ENCODE data around the gene PCDH9.

PCDH9 gene

DNA sequence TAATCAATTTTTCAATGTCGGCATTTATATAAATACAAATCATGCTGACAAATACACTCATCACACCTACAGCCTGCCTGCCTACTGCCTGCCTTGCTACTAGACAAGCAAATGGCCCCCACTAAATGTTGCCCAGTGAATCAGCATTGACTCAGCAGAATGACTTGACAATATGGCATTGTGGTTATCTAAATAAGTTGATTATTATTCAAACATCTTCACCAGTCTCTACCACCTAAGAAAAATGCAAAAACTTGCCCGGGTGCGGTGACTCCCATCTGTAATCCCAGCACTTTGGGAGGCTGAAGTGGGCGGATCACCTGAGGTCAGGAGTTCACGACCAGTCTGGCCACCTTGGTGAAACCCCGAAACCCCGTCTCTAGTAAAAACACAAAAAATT is 296.1 kb downstream of the PCDH9 start:
- H3K79me1 ChIP-seq (ENCODE audit: low read length), result no peaks in the 10 kb centered on the region
- no peak overlapping the region for H3K4ac ChIP-seq (ENCODE audit: low read depth, low read length)
- no peak overlapping the region for H3K18ac ChIP-seq (ENCODE audit: low read length)
- H3K27me3 ChIP-seq (ENCODE audit: insufficient read depth, low read length, poor library complexity), result no peaks in the 10 kb centered on the region
- H2BK15ac ChIP-seq (replicated peaks; ENCODE audit: low read depth), result no peak overlapping the region
- H3K4me2 ChIP-seq (ENCODE audit: low read length), result no peak overlapping the region
- no peak for DNase-seq
- no peak overlapping the region for H3K4me3 ChIP-seq (ENCODE audit: low read length)
- no peaks in the 10 kb centered on the region for H3K79me2 ChIP-seq (ENCODE audit: control insufficient read depth, insufficient read depth, low read length)
- no peaks in the 10 kb centered on the region for H3K4me1 ChIP-seq (ENCODE audit: control insufficient read depth, low read depth, low read length)
- H4K5ac ChIP-seq (ENCODE audit: low read length), result no peak overlapping the region
- H3K56ac ChIP-seq (ENCODE audit: low read length), result no peak overlapping the region
- H3K9ac ChIP-seq (ENCODE audit: low read length), result no peak overlapping the region
- H3K23ac ChIP-seq (ENCODE audit: low read length), result no peak overlapping the region
- no peak overlapping the region for H4K8ac ChIP-seq (ENCODE audit: low read depth, low read length)
- WGBS (ENCODE audit: extremely low coverage, insufficient coverage, low lambda C conversion rate), result no CpG with 5 or more reads among the region's 7 CpGs
- H2BK5ac ChIP-seq (ENCODE audit: low read length), result no peak overlapping the region
- H3K27ac ChIP-seq (ENCODE audit: low read depth, low read length), result no peak overlapping the region
- H2AK5ac ChIP-seq (ENCODE audit: low read length), result no peak overlapping the region
- H3K36me3 ChIP-seq (ENCODE audit: control insufficient read depth, insufficient read depth, low read length), result no peaks in the 10 kb centered on the region
- H2BK120ac ChIP-seq (ENCODE audit: low read depth, low read length), result no peak overlapping the region

GRCh38 chr13:66933527-66933926 is 296.6 kb downstream of the PCDH9 start:
- no peak overlapping the region for H4K5ac ChIP-seq (ENCODE audit: low read length)
- H3K4me3 ChIP-seq (ENCODE audit: low read length), result no peak overlapping the region
- no peak overlapping the region for H3K27ac ChIP-seq (ENCODE audit: low read depth, low read length)
- no peaks in the 10 kb centered on the region for H3K27me3 ChIP-seq (ENCODE audit: insufficient read depth, low read length, poor library complexity)
- no peak overlapping the region for H2BK15ac ChIP-seq (replicated peaks; ENCODE audit: low read depth)
- no peak overlapping the region for H2BK5ac ChIP-seq (ENCODE audit: low read length)
- H3K9ac ChIP-seq (ENCODE audit: low read length), result no peak overlapping the region
- H3K18ac ChIP-seq (ENCODE audit: low read length), result no peak overlapping the region
- no peak overlapping the region for H2BK120ac ChIP-seq (ENCODE audit: low read depth, low read length)
- no CpG with 5 or more reads among the region's 3 CpGs for WGBS (ENCODE audit: extremely low coverage, insufficient coverage, low lambda C conversion rate)
- no peak overlapping the region for H3K56ac ChIP-seq (ENCODE audit: low read length)
- no peaks in the 10 kb centered on the region for H3K79me2 ChIP-seq (ENCODE audit: control insufficient read depth, insufficient read depth, low read length)
- H3K79me1 ChIP-seq (ENCODE audit: low read length), result no peaks in the 10 kb centered on the region
- no peak overlapping the region for H3K4ac ChIP-seq (ENCODE audit: low read depth, low read length)
- no peak overlapping the region for H2AK5ac ChIP-seq (ENCODE audit: low read length)
- no peak overlapping the region for H4K8ac ChIP-seq (ENCODE audit: low read depth, low read length)
- no peak overlapping the region for H3K23ac ChIP-seq (ENCODE audit: low read length)
- DNase-seq, result no peak
- no peaks in the 10 kb centered on the region for H3K4me1 ChIP-seq (ENCODE audit: control insufficient read depth, low read depth, low read length)
- H3K36me3 ChIP-seq (ENCODE audit: control insufficient read depth, insufficient read depth, low read length), result no peaks in the 10 kb centered on the region
- H3K4me2 ChIP-seq (ENCODE audit: low read length), result no peak overlapping the region

DNA sequence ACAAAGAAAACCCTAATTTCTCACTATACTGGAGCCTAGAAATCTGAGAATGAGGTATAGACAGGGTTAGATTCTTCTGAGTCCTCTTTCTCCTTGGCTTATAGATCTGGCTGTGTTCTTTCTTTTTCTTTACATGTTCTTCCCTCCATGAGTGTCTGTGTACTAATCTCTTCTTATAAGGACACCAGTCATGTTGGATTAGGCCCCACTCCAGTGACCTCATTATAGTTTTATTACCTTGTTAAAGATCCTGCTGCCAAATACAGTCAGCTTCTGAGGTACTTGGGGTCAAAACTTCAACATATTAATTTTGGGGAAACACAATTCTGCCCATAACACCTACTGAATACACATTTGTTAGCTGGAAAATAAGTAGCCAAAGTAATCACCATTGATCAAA is 302.6 kb downstream of the PCDH9 start:
- Histone ChIP-seq H2BK15ac (replicated peaks; ENCODE audit: low read depth) (no peak overlapping the region), H2AK5ac (ENCODE audit: low read length) (no peak overlapping the region), H3K23ac (ENCODE audit: low read length) (no peak overlapping the region), H3K36me3 (ENCODE audit: control insufficient read depth, insufficient read depth, low read length) (no peaks in the 10 kb centered on the region), H3K9ac (ENCODE audit: low read length) (no peak overlapping the region), H3K4me2 (ENCODE audit: low read length) (no peak overlapping the region), H2BK120ac (ENCODE audit: low read depth, low read length) (no peak overlapping the region), H3K79me1 (ENCODE audit: low read length) (no peaks in the 10 kb centered on the region), H3K27me3 (ENCODE audit: insufficient read depth, low read length, poor library complexity) (no peaks in the 10 kb centered on the region), H3K79me2 (ENCODE audit: control insufficient read depth, insufficient read depth, low read length) (no peaks in the 10 kb centered on the region), H2BK5ac (ENCODE audit: low read length) (no peak overlapping the region), H3K27ac (ENCODE audit: low read depth, low read length) (no peak overlapping the region), H4K8ac (ENCODE audit: low read depth, low read length) (no peak overlapping the region), H4K5ac (ENCODE audit: low read length) (no peak overlapping the region), H3K4ac (ENCODE audit: low read depth, low read length) (no peak overlapping the region), H3K18ac (ENCODE audit: low read length) (no peak overlapping the region), H3K4me1 (ENCODE audit: control insufficient read depth, low read depth, low read length) (no peaks in the 10 kb centered on the region), H3K56ac (ENCODE audit: low read length) (no peak overlapping the region), H3K4me3 (ENCODE audit: low read length) (no peak overlapping the region)
- DNase-seq, result no peak

GRCh38 chr13:66926851-66927524 is 303.1 kb downstream of the PCDH9 start:
- DNase-seq, result no peak
- WGBS (ENCODE audit: extremely low coverage, insufficient coverage, low lambda C conversion rate), result no CpG with 5 or more reads among the region's 6 CpGs
- no peak overlapping the region for H4K8ac ChIP-seq (ENCODE audit: low read depth, low read length)

DNA sequence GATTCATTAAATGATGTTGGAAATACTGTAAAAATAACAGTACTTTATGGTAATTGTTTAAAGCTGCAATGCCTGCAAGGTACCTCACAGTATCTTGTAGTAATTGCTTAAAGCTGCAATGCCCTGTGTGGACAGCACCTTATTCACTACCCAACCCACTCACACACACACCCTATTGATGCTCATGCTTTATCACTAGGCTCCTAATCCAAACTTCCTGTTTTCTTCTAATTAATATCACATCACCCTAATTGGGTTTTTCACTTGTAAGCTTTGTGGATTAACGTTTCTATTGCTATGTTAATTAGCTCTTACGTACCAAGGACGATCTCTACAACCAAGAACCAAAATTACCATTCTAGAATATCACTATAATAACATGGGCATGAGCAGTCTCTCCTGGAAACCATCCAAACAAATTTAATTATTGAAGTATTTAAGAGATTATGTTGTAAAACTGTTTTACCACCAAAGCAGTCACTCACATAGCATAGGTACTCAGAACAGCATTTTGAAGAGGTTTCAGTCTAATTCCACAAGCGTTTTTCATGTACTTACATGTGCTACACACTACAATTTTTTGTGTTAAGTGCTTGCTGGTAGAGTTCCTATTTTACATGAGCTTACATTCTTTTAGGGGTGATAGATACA is 303.8 kb downstream of the PCDH9 start:
- no peak overlapping the region for H3K4ac ChIP-seq (ENCODE audit: low read depth, low read length)
- no peaks in the 10 kb centered on the region for H3K27me3 ChIP-seq (ENCODE audit: insufficient read depth, low read length, poor library complexity)
- no peaks in the 10 kb centered on the region for H3K4me1 ChIP-seq (ENCODE audit: control insufficient read depth, low read depth, low read length)
- no peak overlapping the region for H2AK5ac ChIP-seq (ENCODE audit: low read length)
- H3K4me2 ChIP-seq (ENCODE audit: low read length), result no peak overlapping the region
- no peak overlapping the region for H3K56ac ChIP-seq (ENCODE audit: low read length)
- no peak overlapping the region for H2BK120ac ChIP-seq (ENCODE audit: low read depth, low read length)
- DNase-seq, result no peak
- no peak overlapping the region for H3K18ac ChIP-seq (ENCODE audit: low read length)
- no peak overlapping the region for H3K4me3 ChIP-seq (ENCODE audit: low read length)
- H3K27ac ChIP-seq (ENCODE audit: low read depth, low read length), result no peak overlapping the region
- H2BK5ac ChIP-seq (ENCODE audit: low read length), result no peak overlapping the region
- H3K79me2 ChIP-seq (ENCODE audit: control insufficient read depth, insufficient read depth, low read length), result no peaks in the 10 kb centered on the region
- H2BK15ac ChIP-seq (replicated peaks; ENCODE audit: low read depth), result no peak overlapping the region
- no peak overlapping the region for H4K8ac ChIP-seq (ENCODE audit: low read depth, low read length)
- no peak overlapping the region for H3K23ac ChIP-seq (ENCODE audit: low read length)
- no CpG with 5 or more reads among the region's 4 CpGs for WGBS (ENCODE audit: extremely low coverage, insufficient coverage, low lambda C conversion rate)
- no peak overlapping the region for H4K5ac ChIP-seq (ENCODE audit: low read length)
- H3K36me3 ChIP-seq (ENCODE audit: control insufficient read depth, insufficient read depth, low read length), result no peaks in the 10 kb centered on the region
- H3K79me1 ChIP-seq (ENCODE audit: low read length), result no peaks in the 10 kb centered on the region
- H3K9ac ChIP-seq (ENCODE audit: low read length), result no peak overlapping the region

More at GRCh38 chr13:66926851-66927524, 303.1 kb downstream of the PCDH9 start:
- no peak overlapping the region for H3K23ac ChIP-seq (ENCODE audit: low read length)
- no peaks in the 10 kb centered on the region for H3K79me2 ChIP-seq (ENCODE audit: control insufficient read depth, insufficient read depth, low read length)
- no peaks in the 10 kb centered on the region for H3K36me3 ChIP-seq (ENCODE audit: control insufficient read depth, insufficient read depth, low read length)
- no peak overlapping the region for H2BK15ac ChIP-seq (replicated peaks; ENCODE audit: low read depth)
- no peaks in the 10 kb centered on the region for H3K4me1 ChIP-seq (ENCODE audit: control insufficient read depth, low read depth, low read length)
- no peak overlapping the region for H3K18ac ChIP-seq (ENCODE audit: low read length)
- no peaks in the 10 kb centered on the region for H3K27me3 ChIP-seq (ENCODE audit: insufficient read depth, low read length, poor library complexity)
- H3K79me1 ChIP-seq (ENCODE audit: low read length), result no peaks in the 10 kb centered on the region
- no peak overlapping the region for H2BK5ac ChIP-seq (ENCODE audit: low read length)
- H3K4ac ChIP-seq (ENCODE audit: low read depth, low read length), result no peak overlapping the region
- H3K56ac ChIP-seq (ENCODE audit: low read length), result no peak overlapping the region
- H3K9ac ChIP-seq (ENCODE audit: low read length), result no peak overlapping the region
- no peak overlapping the region for H2AK5ac ChIP-seq (ENCODE audit: low read length)
- H3K4me3 ChIP-seq (ENCODE audit: low read length), result no peak overlapping the region
- no peak overlapping the region for H3K4me2 ChIP-seq (ENCODE audit: low read length)
- H3K27ac ChIP-seq (ENCODE audit: low read depth, low read length), result no peak overlapping the region
- no peak overlapping the region for H4K5ac ChIP-seq (ENCODE audit: low read length)
- no peak overlapping the region for H2BK120ac ChIP-seq (ENCODE audit: low read depth, low read length)

DNA sequence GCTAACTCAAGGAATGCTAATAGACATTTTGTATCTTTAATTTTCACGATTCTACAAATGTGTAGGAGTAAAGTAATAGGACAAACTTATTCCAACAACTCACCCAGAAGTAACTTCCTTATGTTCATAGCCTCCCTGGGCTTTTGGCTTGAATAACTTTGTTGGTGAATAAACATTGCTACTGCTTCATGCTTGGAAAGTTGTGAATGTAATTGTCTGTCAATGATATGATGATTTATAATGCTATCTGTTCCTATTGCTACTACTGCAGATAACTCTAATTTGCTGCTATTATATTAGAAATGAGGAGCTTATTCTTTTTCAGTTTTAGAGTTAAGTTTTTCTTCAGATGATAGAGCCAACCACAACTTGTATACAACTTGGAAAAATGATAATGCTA is 307.7 kb downstream of the PCDH9 start:
- no peak overlapping the region for H2BK5ac ChIP-seq (ENCODE audit: low read length)
- no peak overlapping the region for H4K8ac ChIP-seq (ENCODE audit: low read depth, low read length)
- H3K79me1 ChIP-seq (ENCODE audit: low read length), result no peaks in the 10 kb centered on the region
- H3K36me3 ChIP-seq (ENCODE audit: control insufficient read depth, insufficient read depth, low read length), result no peaks in the 10 kb centered on the region
- no peaks in the 10 kb centered on the region for H3K27me3 ChIP-seq (ENCODE audit: insufficient read depth, low read length, poor library complexity)
- DNase-seq, result no peak
- no peak overlapping the region for H2BK120ac ChIP-seq (ENCODE audit: low read depth, low read length)
- no peak overlapping the region for H3K27ac ChIP-seq (ENCODE audit: low read depth, low read length)
- no peak overlapping the region for H3K18ac ChIP-seq (ENCODE audit: low read length)
- no peak overlapping the region for H3K4ac ChIP-seq (ENCODE audit: low read depth, low read length)
- H4K5ac ChIP-seq (ENCODE audit: low read length), result no peak overlapping the region
- WGBS (ENCODE audit: extremely low coverage, insufficient coverage, low lambda C conversion rate), result no CpG with 5 or more reads among the region's 1 CpG
- no peak overlapping the region for H3K9ac ChIP-seq (ENCODE audit: low read length)
- H2BK15ac ChIP-seq (replicated peaks; ENCODE audit: low read depth), result no peak overlapping the region
- no peak overlapping the region for H3K56ac ChIP-seq (ENCODE audit: low read length)
- H3K79me2 ChIP-seq (ENCODE audit: control insufficient read depth, insufficient read depth, low read length), result no peaks in the 10 kb centered on the region
- H3K4me1 ChIP-seq (ENCODE audit: control insufficient read depth, low read depth, low read length), result no peaks in the 10 kb centered on the region
- H3K23ac ChIP-seq (ENCODE audit: low read length), result no peak overlapping the region
- no peak overlapping the region for H3K4me2 ChIP-seq (ENCODE audit: low read length)
- H2AK5ac ChIP-seq (ENCODE audit: low read length), result no peak overlapping the region
- H3K4me3 ChIP-seq (ENCODE audit: low read length), result no peak overlapping the region
